Activated T-cell treated with anti-CD3 and anti-CD28 coated beads, Interleukin-2, amount 50 U/mL, for 48 hours (primary cell): ENCODE measurements around the gene FLNA.
A peak's percentile ranks its signal among the peaks of the same experiment; 100 is the strongest.

Source experiments
- DNase-seq, 2 experiments: peaks; one replicate each; pipeline ENCODE4 v3.0.0-alpha.2; 2020

The FLNA gene

DNA sequence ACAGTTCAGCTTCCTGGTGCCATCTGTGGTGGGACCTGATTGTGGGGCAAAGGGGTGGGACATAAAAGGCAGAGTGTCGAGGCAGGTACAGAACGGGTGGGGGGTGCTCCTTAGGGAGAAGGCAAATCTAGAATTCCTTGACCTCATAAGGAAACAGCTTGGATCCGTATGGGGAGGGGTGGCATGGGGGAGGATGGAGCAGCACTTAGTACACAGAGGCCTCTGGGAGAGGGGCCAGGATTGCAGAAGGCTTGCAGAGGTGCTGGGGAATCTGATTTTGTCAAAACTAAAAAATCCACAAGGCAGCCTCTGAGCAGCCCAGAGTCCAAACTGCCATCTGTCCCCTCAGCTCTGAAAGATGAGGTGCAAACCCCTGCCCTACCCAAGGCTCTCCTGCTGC is 2.3 kb upstream of the FLNA start:
- DNase-seq: no peak

DNA sequence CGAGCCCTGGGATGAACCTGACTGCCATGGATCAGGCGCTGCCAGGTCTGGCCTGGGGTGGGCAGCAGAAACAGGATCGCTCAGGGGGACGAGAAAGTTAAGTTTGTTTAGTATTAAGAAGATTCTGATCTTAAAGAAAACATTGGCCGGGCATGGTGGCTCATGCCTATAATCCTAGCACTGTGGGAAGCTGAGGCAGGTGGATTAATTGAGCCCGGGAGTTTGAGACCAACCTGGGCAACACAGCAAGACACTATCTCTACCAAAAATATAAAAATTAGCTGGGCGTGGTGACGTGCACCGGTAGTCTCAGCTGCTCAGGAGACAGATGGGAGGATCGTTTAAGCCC is 696 bp upstream of the FLNA start:
- DNase-seq: no peak

DNA sequence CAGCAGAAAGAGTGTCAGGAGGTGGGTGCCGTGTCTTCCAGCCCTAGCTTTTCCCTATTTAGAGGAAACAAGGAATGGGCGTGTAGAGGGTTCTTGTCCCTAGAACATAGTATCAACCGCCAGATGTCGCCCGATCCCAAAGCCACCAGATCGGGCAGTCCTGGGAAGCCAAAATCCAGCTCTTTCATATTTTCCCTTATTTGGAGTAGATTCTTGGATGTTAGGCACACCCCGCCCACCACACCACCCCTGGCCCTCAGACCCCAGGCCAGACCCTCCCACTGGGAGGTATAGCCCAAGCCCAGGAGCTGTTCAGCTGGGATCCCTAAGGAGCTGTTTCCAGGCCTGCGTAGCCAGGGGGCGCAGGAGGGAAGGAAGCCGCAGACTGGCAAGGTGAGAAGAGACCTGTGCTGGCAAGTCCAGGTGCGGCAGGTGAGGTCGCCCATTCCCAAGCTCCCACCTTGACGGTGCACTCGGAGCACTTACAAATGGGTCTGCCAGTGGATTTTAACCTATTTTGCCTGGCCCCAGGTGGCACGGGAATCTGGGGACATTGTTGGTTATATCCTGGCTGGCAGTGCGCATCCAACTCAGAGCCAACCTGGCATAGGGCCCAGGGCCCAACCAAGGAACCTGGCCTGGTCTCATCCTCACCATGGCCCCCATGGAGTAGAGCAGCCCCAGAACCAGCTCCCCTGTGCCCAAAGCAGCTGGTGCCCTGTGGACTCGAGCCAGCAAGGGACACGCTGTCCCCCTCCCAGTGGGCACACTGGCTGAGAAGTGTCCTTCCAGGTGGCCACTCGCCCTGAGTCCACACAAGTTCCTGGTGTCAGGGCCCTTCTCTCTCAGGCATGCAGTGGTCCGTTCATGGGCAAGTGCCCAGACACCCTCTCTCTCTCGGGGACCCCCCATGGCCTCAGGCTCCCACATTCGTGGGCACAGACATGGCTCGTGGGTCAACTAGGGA is 811 bp downstream of the FLNA start:
- no peak for DNase-seq

DNA sequence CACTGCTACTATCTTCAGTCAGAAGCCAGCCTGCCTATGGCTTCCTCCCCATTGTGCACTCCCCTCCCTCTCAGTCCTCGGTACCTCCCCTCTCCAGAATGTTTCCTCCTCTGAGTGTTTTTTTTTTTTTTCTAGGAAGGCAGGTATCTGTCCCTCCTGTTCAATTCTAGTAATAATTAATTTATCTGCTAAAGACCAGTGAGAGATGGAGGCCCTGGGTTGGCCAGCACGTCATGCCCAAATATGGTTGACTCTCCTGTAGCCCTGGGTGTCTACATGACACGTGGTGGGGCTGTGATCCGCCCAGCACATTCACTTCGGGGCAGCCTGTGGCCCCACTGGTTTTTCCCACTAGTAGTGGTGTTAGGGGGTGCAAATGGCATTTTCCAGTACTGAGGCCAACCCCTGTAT is 1.8 kb downstream of the FLNA start:
- peak in 1 of 2 experiments; percentile 56 for DNase-seq

DNA sequence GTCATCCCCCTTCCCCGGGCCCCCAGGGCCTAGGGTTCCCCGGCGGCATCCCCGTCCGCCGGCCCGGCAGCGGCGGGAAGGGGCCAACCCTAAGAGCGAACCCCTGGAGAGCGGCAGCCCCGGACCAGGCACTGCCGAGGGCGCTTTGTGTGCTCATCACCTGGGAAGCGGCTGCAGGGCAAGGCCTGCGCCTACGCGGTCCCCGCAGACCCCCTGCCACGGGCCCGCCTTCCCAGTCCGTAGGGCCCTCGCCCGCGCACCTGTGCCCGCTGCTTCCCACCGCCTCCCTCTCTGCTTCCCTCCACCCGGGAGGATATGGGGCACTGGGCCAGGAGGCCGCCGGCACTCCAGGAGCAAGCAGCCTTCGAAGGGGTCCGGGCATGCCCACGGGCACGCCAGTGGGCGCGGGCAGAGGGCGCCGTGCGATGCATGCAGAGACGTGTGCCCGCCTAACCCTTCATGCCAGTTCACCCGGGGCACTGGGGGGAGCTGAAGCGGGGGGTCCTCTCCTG is 2.6 kb downstream of the FLNA start:
- DNase-seq: no peak

DNA sequence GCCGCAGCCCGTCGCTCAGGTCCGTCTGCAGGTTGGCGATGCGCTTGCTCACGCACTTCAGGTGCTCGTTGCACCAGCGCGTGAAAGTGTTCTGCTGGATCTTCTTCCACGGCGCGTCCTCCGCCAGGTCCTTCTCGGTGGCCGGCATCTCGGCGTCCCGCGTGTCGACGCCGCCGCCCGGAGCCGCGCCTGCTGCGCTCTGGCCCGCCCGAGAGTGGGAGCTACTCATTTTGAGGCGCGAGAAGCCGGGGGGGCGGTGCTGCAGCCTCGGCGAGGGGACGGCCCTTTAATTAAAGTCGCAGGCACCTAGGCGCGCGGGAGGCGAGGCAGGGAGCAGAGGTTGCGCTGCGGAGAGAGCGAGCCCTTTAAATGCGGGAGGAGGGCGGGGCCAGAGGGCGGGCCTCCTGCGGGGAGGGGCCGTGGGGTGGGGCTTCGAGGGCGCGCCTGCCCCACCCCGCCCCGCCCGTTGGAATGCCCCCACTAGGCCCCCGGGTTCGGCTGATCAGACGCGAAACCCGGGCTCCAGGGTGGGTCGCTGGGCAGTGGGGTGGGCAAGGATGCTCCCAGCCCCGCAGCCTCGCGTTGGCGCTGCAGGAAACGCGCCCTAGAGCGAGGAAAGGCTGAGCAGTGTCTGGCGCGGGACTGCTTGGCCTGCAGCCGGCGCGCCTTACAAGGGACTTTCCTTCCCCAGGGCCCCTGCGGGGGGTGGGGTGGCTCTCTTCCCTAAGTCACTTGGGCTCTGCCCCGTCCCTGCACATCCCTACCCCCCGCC is 3.2 kb downstream of the FLNA start:
- DNase-seq: peak; percentile 93 to 94

DNA sequence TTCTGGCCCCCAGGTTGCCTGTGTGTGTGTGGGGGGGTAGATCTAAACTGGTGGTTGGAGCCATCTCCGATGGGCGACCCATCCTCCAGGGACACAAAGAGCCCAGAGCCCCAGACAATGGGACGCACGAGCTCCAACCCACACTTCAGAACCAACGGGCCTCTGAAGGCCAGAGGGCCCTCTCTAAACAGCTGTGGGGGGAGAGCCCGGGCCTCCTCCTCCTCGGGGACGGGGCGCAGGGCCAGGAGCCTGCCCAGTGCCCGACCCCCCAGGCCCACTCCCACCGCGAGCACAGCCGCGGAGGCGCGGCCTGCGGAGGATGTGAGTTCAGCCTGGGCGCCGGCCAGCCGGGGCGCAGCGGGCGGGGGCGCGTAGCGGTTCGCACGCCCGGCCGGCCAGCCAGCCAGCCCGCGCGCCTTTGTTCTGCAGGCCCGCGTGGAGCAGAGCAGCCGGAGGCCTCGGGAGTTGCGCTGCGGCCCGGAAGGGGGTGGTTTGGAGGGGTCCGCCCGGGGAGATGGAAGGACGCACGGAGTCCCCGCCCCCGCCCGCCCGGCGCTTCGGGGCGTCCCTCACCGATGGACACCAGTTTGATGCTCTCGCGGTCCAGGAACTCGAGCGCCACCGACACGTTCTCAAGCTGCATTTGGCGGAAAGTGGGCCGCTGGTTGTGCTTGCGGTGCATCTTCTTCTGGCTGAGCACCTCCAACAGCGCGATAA is 4.0 kb downstream of the FLNA start:
- DNase-seq: no peak

DNA sequence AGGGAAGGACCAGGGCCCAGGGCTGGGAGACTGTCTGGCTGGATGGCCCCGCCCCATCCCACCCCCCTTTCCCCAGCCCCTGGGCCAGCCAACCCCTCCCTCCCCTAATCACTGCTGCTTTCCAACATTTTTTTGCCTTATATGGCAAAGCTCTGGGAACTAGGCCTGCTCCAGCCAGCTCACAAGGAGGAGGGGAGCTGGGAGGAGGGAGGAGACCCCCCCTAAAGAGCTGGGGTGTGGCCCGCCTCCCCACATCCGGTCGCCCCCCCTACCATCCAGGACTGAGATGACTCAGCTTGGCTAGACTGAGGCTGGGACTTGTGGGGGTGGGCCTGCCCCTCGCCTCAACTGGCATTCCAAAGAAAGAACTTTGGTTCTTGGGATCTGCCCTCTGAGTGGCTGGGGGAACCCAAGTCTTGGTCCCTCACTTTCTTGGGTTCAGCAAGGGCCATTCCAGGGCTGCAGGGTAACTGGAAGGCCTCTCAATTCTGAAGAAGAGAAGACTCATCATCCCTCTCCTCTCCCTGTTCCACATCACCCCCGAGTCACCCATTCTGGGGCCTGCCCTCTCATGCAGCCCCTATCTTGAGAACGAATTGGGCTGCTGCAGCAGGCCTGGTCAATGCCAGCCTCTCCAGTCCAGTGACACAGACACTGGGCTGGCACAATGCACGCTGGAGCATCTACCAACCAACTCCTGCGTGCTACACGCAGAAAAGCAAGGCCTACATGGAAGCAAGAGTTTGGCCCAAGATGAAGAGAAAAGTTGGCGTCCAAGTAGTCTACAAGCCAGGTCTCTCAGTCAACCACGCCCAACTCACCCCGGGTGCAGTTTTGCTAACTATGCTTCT is 4.8 kb downstream of the FLNA start:
- DNase-seq: peak; percentile 78 to 81

DNA sequence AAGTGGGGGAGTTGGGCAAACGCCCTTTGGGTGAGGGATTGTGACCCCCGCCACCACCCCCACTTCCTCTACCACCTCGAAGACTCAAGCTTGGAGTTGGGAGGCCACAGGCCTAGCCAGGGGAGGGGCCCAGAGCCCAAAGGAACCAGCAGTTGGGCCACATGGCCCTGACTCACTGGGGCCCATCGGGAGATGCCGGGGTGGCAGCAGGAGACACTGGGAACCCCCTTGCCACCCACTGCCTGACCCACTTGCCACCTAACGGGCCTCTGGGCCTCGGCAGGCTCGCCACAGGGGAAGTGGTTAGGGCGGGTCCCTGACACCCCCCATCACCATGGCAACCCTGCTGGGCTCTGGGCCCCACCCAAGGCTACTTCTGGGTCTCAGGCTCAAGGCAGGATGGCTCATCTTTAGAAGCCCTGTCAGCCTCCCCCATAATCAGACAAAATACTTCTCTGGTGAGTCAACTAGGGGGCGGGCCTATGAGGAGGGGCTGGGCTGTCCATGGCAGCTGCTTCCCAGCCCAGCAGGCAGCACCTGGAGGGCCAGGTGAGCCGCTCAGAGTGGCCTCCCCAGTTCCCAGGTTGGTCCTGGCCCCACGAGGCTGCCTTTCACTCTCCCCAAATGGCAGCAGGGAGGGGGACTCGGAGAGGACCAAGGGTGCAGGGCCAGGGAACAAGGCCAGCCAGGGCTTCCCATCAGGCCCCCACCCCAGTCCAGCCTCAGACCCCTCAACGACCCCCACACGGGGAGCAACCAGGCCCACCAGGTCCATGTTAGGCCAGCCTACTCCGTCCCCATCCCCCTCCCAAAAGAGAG is 5.6 kb downstream of the FLNA start:
- DNase-seq: peak; percentile 91 to 94

DNA sequence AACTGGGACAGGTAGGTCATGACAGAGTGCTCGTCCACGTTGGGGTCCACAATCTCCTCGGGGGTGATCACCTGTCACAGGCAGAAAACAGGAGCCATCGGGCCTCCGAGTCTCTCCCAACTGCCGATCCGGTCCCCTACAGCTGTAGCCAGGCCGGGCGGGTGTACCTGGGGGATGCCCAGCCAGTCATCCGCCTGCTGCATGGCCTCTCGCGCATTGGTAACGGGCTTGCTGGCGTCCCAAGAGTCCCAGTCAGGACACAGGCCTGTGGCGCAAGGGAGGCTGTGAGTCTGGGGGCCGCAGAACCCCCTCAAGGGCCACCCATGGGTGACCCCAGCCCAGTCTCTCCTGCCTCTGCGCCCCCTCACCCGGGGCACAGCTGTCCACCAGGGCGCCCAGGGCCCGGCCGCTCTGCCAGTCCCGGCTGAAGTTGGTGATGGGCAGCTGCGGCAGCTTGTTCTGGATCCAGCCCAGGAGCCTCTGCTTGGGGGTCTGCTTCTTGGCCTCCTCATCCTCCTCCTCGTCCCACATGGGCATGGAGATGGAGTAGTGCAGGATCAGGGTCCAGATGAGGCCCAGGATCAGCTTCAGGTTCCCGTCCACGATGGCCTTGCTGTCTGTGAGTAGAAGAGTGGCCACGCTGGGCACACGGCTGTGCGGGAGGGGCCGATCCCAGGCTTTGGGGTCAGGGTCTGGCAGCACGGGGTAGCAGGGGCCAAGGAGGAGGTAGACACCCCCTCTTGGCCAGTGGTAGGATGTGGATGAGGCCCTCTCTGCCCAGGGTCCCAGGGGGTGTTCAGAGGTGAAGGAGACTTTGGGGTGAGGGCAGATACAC is 6.7 kb downstream of the FLNA start:
- no peak for DNase-seq

DNA sequence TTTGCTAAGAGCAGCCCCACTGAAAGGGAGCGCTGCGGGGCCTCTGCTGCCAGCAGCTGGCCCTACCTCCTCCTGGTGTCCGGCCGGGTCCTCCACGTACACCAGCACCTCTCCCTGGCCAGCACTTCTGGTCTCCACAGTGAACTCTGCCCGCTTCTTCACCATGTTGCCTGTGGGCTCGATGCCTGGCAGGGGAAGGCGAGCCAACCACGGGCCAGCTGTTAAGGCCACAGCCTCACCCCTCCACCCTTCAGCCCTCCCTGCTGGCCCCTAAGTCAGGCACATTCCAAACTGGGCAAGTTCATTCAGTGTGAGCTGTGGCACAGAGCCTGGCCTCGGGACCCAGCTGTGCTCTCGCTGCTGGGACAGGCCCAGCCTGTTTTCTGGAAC is 7.8 kb downstream of the FLNA start:
- no peak for DNase-seq

DNA sequence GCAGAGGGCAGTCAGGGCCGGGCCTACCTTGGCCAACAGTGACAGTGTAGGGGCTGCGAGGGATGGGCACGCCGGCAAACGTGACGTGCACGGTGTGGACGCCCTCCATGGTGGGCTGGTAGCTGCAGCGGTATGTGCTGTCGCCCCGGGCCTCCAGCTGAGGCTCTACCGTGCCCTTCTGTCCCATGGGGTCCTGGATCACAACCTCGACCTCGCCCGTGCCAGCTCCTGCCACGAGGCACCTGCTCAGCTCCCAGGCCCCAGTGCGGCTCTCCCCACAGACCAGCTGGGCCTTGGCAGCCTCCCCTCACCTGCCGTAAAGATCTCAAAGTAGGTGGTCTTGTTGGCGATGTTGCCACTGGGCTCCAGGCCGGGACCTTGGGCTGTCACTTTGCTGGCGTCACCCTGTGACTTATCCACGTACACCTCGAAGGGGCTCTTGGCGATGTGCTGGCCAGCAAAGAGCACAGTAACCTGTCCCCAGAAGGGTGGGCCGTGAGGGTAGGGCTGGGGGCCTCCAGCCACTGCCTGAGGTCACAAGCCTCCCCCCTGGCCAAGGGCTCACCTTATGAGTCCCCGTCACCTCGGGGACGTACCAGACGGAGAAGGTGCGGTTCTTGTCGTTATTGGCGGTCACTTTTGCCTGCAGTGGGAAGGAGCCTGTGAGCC is 8.3 kb downstream of the FLNA start:
- DNase-seq: no peak

DNA sequence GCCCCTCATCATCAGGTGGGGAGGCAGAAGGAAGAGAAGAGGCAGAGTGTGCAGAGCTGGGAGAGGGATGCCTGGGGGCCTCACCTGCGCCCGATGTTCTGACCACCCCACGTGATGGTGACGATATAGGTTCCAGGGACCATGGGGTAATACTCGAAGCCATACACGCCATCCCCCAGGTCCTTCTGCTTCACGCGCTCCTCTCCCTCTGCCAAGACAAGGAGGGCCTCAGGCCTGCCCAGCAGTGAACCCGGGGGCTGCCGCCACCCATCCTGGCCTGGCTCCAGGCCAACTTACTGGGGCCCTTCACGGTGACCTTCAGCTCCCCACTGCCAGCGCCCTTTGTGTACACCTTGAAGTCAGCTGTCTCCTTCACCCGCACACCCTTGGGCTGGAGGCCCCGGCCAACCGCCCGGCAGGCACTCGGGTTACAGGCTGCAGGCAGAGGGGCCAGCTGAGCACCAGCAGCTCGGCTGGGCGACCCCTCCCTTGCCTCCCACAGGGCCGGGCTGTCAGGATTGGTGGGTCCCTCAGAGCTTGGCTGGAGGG is 9.3 kb downstream of the FLNA start:
- DNase-seq: no peak

DNA sequence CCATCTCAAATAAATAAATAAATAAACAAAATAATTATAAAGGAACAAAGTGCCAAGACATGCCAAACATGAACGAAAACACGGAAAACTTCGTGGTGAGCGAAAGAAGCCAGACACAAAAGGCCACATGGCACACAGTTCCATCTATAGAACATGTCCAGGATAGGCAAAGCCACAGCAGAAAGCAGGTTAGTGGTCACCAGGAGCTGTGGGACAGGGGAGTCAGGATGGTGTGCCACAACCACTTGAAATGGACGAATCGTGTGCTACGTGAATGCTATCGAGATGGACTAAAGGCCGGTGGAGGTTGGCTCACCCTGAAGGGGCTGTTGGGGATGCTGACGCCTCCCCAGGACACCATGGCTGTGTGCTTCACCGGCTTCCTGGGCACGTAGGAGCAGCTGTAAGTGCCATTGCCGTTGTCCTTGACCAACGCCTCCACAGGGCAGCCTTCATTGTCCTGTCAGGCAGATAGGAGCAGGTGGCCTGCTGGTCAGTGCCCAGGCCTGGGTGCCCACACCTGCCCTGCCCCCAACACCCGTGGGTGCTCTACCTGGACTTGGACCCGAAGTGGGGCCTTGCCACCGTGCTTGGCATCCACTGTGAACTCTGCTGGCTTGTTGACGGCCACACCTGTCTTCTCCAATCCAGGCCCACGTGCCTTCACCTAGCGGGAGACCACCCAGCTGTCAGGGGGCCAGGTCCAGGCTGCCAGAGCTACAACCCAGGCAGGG is 10.6 kb downstream of the FLNA start:
- no peak for DNase-seq

DNA sequence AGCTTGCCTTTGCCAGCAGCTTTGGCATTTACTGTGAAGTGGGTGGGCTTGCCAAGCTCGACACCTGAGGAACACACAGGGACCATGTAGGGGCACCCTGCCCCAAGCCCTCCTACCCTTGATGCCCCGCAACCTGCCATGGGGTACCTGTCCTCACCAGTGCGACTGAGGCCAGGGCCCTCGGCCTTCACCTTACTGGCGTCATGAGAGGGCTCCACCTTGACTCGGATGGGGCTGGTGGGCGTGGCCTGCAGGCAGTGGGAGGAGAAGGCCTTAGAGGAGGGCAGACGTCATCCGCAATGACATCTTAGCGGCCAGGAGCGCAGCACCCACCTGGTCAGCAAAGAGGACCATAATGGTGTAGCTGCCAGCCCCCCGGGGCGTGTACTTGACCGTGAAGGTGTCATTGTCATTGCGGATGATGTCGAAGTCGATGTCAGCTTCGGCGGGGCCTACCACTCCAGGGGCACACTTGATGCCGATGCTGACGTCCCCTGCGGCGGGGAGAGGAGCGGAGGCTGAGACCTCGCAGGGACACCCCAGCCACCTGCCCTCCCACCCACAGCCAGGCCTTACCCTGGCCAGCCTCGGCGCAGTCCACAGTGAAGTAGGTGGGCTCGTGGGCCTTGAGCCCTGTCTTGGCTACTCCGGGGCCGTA is 12.2 kb downstream of the FLNA start:
- DNase-seq: no peak

DNA sequence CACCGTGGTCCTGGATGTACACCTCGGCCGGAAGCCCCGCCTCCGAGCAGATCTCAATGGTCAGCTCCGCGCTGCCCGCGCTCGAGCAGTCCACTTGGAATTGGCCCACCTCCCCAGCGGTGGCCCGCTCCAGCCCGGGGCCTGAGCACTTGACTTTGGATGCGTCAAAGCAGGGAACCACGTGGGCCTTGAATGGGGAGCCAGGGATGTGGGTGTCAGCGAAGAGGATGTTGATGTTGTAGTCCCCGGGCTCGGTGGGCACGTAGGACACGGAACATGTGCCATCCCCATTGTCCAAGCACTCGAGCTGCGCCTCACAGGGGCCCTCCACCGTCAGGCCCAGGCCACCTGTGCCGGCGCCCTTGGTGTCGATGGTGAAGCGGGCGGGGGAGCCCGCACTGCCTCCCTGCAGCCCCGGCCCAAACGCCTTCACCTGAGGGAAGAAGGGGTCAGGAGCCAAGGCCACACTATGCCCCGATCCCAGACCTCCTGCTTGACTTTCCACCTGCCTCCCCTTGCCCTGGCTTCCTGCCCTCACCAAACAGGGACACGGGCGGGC is 14.2 kb downstream of the FLNA start:
- DNase-seq: no peak

DNA sequence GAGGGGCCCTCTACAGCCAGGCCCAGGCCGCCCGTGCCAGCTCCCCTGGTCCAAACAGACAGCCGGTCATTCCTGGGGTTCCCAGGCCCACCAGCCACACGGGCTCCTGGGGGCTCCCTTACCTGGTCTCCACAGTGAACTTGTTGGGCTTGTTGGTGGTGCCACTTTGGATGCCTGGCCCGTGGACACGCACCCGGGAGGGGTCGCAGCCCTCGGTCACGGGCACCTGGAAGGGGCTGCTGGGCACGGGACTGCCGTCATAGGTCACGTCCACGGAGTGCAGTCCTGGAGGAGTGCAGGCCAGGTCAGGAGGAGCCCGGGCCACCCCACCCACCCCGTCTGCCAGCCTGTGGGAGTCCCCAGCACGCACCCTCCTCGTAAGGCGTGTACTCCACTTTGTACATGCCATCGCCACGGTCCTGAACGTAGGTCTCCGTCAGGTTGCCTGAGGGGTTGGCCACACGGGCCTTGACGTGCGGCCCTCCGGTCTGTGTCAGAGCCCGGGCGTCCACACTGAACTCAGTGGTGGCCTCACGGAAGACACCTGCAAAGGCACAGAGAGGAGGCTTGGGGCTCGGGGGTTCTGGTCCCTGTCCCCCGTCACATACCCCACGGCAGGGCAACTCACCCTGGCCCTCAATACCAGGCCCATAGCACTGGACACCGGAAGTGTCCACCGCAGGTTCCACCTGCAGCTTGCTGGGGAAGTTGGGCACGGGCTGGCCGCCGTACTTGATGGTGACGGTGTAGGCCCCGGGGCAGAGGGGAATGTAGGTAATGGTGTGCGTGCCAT is 14.9 kb downstream of the FLNA start:
- no peak for DNase-seq
